Cardiac fibroblast (primary cell): Measurements from ENCODE around the gene DNAJC5.
"Not testable (repeated sequence)": the region's sequence is repeated elsewhere in the genome, so short reads cannot be mapped to it uniquely, and the experiment has no call there.

Experiments
- DNase-seq, 2 donors: peaks; one replicate each; pipeline versions ENCODE4 v3.0.0 to v3.0.0-alpha.2; 2010; ENCODE audit warnings: low read depth in 2 of 2
- H3K4me3 ChIP-seq, 2 donors: replicated peaks in 1 of 2; 1 replicate in 1 of 2; 2 replicates in 1 of 2; pipeline ENCODE4 v1.5.1; 2011; ENCODE audit warnings: low read depth in 2 of 2, low read length in 2 of 2, mild to moderate bottlenecking in 2 of 2, moderate library complexity in 1 of 2
- CTCF ChIP-seq: IDR thresholded peaks from one replicate; pipeline ENCODE4 v1.5.1; 2011; ENCODE audit warnings: low read depth, mild to moderate bottlenecking, low read length, inconsistent platforms

DNAJC5 gene

GRCh38 chr20:63903796-63904561, 9.1 kb downstream of the DNAJC5 start:
- no peak for DNase-seq
- TF ChIP-seq CTCF: no peak
- H3K4me3 ChIP-seq: no peak overlapping the region

GRCh38 chr20:63908008-63908682, 13.2 kb downstream of the DNAJC5 start:
- TF ChIP-seq CTCF: no peak
- no peak overlapping the region for H3K4me3 ChIP-seq
- peak in 1 of 2 donors; percentile 11 for DNase-seq

GRCh38 chr20:63911176-63911575, 16.2 kb downstream of the DNAJC5 start:
- TF ChIP-seq CTCF: no peak
- DNase-seq: peak; percentile 21 to 31
- H3K4me3 ChIP-seq: no peak overlapping the region

GRCh38 chr20:63913768-63914167, 18.8 kb downstream of the DNAJC5 start:
- H3K4me3 ChIP-seq: no peak overlapping the region
- no peak for TF ChIP-seq CTCF
- DNase-seq: no peak

GRCh38 chr20:63915471-63915870, 20.5 kb downstream of the DNAJC5 start:
- no peak for TF ChIP-seq CTCF
- no peak for DNase-seq
- H3K4me3 ChIP-seq: no peak overlapping the region

GRCh38 chr20:63916371-63916939, 21.5 kb downstream of the DNAJC5 start:
- peak in 1 of 2 donors; percentile 22 for DNase-seq
- H3K4me3 ChIP-seq: not testable (repeated sequence)

- H3K4me3 ChIP-seq: no peak overlapping the region
- no peak for DNase-seq
- no peak for TF ChIP-seq CTCF
Measured at GRCh38 chr20:63917811-63918210, 22.9 kb downstream of the DNAJC5 start.
